ENCODE measurements around the gene SH2D2A. TPM values are rescaled to one million over a fixed set of nuclear protein-coding genes. Genes with fewer than 3 reads are reported as not detected.

The SH2D2A gene
- not detected in 2 replicates for total RNA-seq

DNA sequence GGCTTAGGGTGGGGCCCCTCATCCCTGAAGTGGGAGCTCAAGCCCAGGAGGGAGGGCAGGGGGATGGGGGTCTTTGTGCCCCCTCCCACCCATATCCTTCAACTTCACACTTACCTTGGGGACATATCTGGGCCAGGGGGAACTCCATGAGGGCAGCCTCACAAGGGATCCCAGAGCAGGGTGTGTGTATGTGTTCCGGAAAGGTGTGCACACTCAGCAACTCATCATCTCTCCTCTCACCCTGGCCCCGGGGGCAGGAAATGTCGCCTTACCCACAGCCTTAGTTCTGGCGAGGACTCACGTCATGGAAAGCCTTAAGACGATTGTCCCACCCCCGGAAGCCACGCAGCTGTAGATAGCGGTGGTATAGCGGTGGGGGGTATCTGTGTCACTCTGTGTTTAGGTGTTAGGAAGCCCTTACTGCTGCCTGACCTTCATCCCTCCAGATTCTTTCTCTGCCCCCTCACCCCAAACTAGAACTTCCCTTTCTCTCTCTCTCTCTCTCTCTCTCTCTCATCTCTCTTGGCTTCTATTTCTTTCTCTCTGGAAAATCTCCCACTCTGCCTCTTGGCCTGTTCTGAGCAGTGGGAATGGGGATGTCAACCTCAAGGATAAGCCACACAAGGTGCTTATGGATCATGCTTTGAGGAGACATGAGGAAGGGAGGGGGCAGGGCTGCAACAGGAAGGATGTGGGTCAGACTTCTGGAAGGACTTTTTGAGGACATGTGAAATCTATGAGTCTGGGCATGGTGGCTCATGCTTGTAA is at the start of gene SH2D2A:
SH2D2A (minus strand) TSS at position 288 of the 768 bp plus-strand sequence; CDS start at position 148, 140 bp downstream.

GRCh38 chr1:156860628-156861423 is 44.2 kb upstream of the SH2D2A start, which contains the start of gene NTRK1:
Gene NTRK1 (plus strand): TSS chr1:156860865. CDS start chr1:156860935, 70 bp downstream.

GRCh38 chr1:156858959-156859522 is 42.4 kb upstream of the SH2D2A start, which contains the start of gene INSRR:
Gene INSRR (minus strand): TSS chr1:156859117. CDS start chr1:156858621, 496 bp downstream.

DNA sequence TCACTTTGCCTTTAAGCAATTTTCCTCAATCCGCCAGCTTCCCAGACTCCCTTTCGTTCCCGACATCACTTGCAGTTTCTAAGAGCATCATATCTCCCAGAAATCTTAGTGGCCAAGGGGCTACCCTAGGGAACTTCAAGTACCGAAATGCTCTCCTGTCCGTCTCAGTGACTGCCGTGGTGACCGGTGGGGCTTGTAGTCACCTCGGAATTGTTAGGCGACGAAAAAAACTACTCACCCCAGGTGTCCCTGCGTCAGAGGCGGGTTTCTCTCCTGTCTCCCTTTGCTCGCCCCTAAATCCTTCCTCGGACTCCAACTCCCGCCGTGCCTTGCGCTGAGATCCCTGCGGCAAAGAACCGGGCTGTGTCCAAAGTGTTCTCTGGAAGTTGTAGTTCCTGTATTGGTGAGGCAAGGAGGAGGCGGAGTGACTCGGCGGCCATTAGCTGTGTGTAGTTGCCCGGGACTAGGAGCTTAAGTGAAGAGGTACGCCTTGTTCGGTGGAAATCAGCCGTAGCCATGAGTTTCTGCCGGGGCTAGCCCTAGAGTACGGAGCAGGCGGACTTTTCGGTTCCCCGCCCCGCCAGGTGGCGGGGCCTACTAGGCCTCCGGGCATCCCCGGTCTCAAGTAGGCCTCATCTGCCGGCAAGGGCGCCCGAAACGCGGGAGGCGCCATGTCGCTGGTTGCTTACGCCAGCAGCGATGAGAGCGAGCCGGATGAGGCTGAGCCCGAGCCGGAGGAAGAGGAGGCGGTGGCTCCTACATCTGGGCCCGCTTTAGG is 49.4 kb downstream of the SH2D2A start, which contains the start of gene PRCC:
PRCC (plus strand) TSS at position 435 of the 778 bp plus-strand sequence; CDS start at position 672, 237 bp downstream.

Other genes with a start within 250 kb of the SH2D2A start
- gene IQGAP3, start 244.3 kb downstream of the SH2D2A start, total RNA-seq = 2.3 and 2.5 TPM in 2 replicates
- gene TTC24, start 237.1 kb downstream of the SH2D2A start, total RNA-seq = not detected in 2 replicates
- 67.7 and 70.2 TPM in 2 replicates for gene NAXE, start 225.1 kb downstream of the SH2D2A start, total RNA-seq
- gene GPATCH4, start 215.4 kb downstream of the SH2D2A start, total RNA-seq = 7.8 and 9.4 TPM in 2 replicates
- gene HAPLN2, start 197.4 kb downstream of the SH2D2A start, total RNA-seq = not detected in 2 replicates
- gene BCAN, start 174.7 kb downstream of the SH2D2A start, total RNA-seq = not detected in 2 replicates
- 6.1 and 6.7 TPM in 2 replicates for gene NES, start 139.4 kb downstream of the SH2D2A start, total RNA-seq
- 17.5 and 37.3 TPM in 2 replicates for gene CRABP2, start 111.3 kb downstream of the SH2D2A start, total RNA-seq
- gene METTL25B, start 88.4 kb downstream of the SH2D2A start, total RNA-seq = 8.1 and 14.3 TPM in 2 replicates
- gene ISG20L2, start 88.1 kb downstream of the SH2D2A start, total RNA-seq = 5.5 and 7.5 TPM in 2 replicates
- gene MRPL24, start 75.8 kb downstream of the SH2D2A start, total RNA-seq = 65.1 and 66.7 TPM in 2 replicates
- 121 and 125 TPM in 2 replicates for gene HDGF, start 65.2 kb downstream of the SH2D2A start, total RNA-seq
- 8.7 and 10.0 TPM in 2 replicates for gene PRCC, start 49.3 kb downstream of the SH2D2A start, total RNA-seq
- not detected in 2 replicates for gene INSRR, start 42.3 kb upstream of the SH2D2A start, total RNA-seq
- under 0.01 TPM in 1 of 2 replicates, not detected in the other for gene NTRK1, start 44.0 kb upstream of the SH2D2A start, total RNA-seq
- 1.00 and 1.2 TPM in 2 replicates for gene PEAR1, start 76.9 kb upstream of the SH2D2A start, total RNA-seq
- not detected in 2 replicates for gene LRRC71, start 103.8 kb upstream of the SH2D2A start, total RNA-seq
- 29.6 and 34.9 TPM in 2 replicates for gene ARHGEF11, start 228.9 kb upstream of the SH2D2A start, total RNA-seq

Measured in smooth muscle cell of bladder (primary cell).